Muscle layer of colon (tissue), 2 donors: ENCODE results near the gene ACVR1C.
"Not testable (repeated sequence)": the region's sequence is repeated elsewhere in the genome, so short reads cannot be mapped to it uniquely, and the experiment has no call there.

ENCODE experiments used
- H3K27ac ChIP-seq: one replicate; pipeline ENCODE4 v1.7.0; 2013; ENCODE audit warnings: low read depth, mild to moderate bottlenecking, low read length, moderate library complexity
- H3K27me3 ChIP-seq, 2 donors: one replicate each; pipeline ENCODE4 v1.7.0; 2013; ENCODE audit warnings: low read length in 2 of 2, mild to moderate bottlenecking in 2 of 2; ENCODE audit not compliant: insufficient read depth in 2 of 2, control insufficient read depth in 1 of 2
- H3K36me3 ChIP-seq: one replicate; pipeline ENCODE4 v1.7.0; 2013; ENCODE audit warnings: mild to moderate bottlenecking, low read length; ENCODE audit not compliant: insufficient read depth
- H3K4me1 ChIP-seq: one replicate; pipeline ENCODE4 v1.7.0; 2013; ENCODE audit warnings: mild to moderate bottlenecking, low read length; ENCODE audit not compliant: insufficient read depth
- H3K4me3 ChIP-seq, 2 donors: one replicate each; pipeline ENCODE4 v1.7.0; 2013; ENCODE audit warnings: low read length in 2 of 2, low read depth in 1 of 2, mild to moderate bottlenecking in 1 of 2, moderate library complexity in 1 of 2
- H3K9ac ChIP-seq: one replicate; pipeline ENCODE4 v1.7.0; 2013; ENCODE audit warnings: low read length
- H3K9me3 ChIP-seq: one replicate; pipeline ENCODE4 v1.7.0; 2013; ENCODE audit warnings: mild to moderate bottlenecking, low read length
- donor health status: abdominal sarcoma.
- donor health status: Adenocarcinoma of cecum.

The ACVR1C gene

GRCh38 chr2:157572725-157573124 lies 55.9 kb downstream of the ACVR1C start:
- Histone ChIP-seq H3K4me1 (no peaks in the 10 kb centered on the region), H3K9me3 (no peaks in the 10 kb centered on the region), H3K27me3 (no peaks in the 10 kb centered on the region), H3K36me3 (no peaks in the 10 kb centered on the region), H3K4me3 (no peak overlapping the region), H3K27ac (no peak overlapping the region), H3K9ac (no peak overlapping the region)

GRCh38 chr2:157566623-157567022 lies 62.0 kb downstream of the ACVR1C start:
- not testable (repeated sequence) for H3K27me3 ChIP-seq, H3K36me3 ChIP-seq, H3K27ac ChIP-seq, H3K9ac ChIP-seq, H3K9me3 ChIP-seq, H3K4me3 ChIP-seq, H3K4me1 ChIP-seq

DNA sequence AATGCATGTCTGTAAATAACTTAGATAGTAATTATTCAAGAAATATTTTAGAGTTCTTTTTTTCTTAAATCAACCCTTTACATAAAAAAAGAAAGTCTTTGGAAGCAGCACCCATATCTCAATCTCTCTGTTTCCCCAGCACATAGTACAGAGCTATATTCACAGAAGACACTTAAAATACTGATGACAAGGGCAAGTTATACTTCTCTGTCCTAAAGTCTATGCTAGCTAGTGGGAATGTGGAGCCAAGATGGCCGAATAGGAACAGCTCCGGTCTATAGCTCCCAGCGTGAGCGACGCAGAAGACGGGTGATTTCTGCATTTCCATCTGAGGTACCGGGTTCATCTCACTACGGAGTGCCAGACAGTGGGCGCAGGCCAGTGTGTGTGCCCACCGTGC lies 62.6 kb downstream of the ACVR1C start:
- H3K4me1 ChIP-seq, H3K27me3 ChIP-seq, H3K4me3 ChIP-seq, H3K27ac ChIP-seq, H3K36me3 ChIP-seq, H3K9ac ChIP-seq, H3K9me3 ChIP-seq: not testable (repeated sequence)

DNA sequence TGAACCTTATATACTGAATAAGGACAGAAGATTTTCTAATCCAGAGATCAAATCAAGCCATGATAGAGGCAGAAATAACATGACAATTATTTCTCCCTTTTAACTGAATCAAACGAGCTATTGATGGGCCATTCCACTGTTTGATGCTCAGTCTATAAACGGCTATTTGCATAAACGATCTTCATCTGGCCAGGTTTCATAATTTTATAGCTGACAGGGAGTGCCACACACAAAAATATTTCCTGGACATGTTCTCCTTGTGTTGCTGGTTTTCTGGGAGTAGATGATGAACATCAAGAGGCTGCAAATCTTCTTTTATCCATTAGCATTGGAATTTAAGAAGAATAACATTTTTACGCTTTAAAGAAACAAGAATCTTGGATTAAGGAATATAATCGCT lies 63.1 kb downstream of the ACVR1C start:
- no peaks in the 10 kb centered on the region for H3K36me3 ChIP-seq
- no peaks in the 10 kb centered on the region for H3K27me3 ChIP-seq
- no peak overlapping the region for H3K9ac ChIP-seq
- H3K4me3 ChIP-seq, result no peak overlapping the region
- no peaks in the 10 kb centered on the region for H3K4me1 ChIP-seq
- no peaks in the 10 kb centered on the region for H3K9me3 ChIP-seq
- no peak overlapping the region for H3K27ac ChIP-seq

DNA sequence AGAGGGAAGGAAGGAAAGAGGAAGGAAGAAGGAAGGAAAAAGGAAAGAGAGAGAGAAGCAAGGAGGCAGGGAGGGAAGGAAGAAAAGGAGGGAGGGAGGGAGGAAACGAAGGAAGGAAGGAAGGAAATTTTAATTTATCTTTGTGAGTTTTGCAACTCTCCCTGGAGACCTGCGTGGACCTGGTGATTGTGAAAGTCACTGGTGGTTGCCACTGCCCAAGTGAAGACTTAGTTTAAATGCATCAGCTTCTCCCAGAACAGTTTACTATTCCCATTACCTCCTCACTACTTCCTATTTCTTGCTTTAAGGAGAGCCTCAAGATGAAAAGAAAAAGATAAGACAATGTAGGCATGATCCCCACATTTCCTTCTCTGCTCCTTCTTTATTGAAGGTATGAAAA lies 68.8 kb downstream of the ACVR1C start:
- no peaks in the 10 kb centered on the region for H3K36me3 ChIP-seq
- H3K27ac ChIP-seq, result no peak overlapping the region
- no peaks in the 10 kb centered on the region for H3K9me3 ChIP-seq
- no peaks in the 10 kb centered on the region for H3K27me3 ChIP-seq
- no peak overlapping the region for H3K9ac ChIP-seq
- H3K4me1 ChIP-seq, result no peaks in the 10 kb centered on the region
- H3K4me3 ChIP-seq, result no peak overlapping the region

DNA sequence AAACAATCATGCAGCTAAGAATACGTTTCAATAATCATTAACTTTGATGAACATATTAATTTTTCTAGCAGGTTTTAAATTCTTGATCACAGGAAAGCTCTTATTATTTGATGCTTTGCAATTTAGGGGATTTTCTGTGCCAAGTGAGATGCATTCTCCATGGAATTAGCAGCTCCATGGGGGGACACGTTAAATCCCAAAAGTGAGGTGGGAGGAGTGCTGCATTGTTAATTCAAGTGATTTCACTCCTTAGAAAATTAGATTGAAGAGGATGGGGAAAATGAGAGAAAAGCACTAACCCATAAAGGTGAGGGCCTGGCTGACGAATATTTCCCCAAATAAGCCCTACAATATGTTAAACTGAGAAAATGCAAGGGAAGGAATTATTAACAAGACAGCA lies 69.2 kb downstream of the ACVR1C start:
- Histone ChIP-seq H3K27ac (no peak overlapping the region), H3K27me3 (no peaks in the 10 kb centered on the region), H3K4me1 (no peaks in the 10 kb centered on the region), H3K9ac (no peak overlapping the region), H3K9me3 (no peaks in the 10 kb centered on the region), H3K36me3 (no peaks in the 10 kb centered on the region), H3K4me3 (no peak overlapping the region)

GRCh38 chr2:157559061-157559460 lies 69.6 kb downstream of the ACVR1C start:
- H3K9me3 ChIP-seq, result no peaks in the 10 kb centered on the region
- no peaks in the 10 kb centered on the region for H3K36me3 ChIP-seq
- no peak overlapping the region for H3K27ac ChIP-seq
- no peak overlapping the region for H3K4me3 ChIP-seq
- H3K27me3 ChIP-seq, result no peaks in the 10 kb centered on the region
- H3K9ac ChIP-seq, result no peak overlapping the region
- no peaks in the 10 kb centered on the region for H3K4me1 ChIP-seq

- Histone ChIP-seq H3K9me3 (no peaks in the 10 kb centered on the region), H3K4me3 (no peak overlapping the region)
These were observed 70.9 kb downstream of the ACVR1C start for GRCh38 chr2:157557770-157558169.

GRCh38 chr2:157540102-157540501 lies 88.6 kb downstream of the ACVR1C start:
- Histone ChIP-seq H3K9ac (no peak overlapping the region), H3K9me3 (no peaks in the 10 kb centered on the region), H3K4me1 (no peaks in the 10 kb centered on the region), H3K36me3 (no peaks in the 10 kb centered on the region), H3K27me3 (no peaks in the 10 kb centered on the region), H3K4me3 (no peak overlapping the region), H3K27ac (no peak overlapping the region)

More at GRCh38 chr2:157557770-157558169, 70.9 kb downstream of the ACVR1C start:
- H3K4me1 ChIP-seq, result no peaks in the 10 kb centered on the region
- no peaks in the 10 kb centered on the region for H3K27me3 ChIP-seq
- no peak overlapping the region for H3K9ac ChIP-seq
- no peak overlapping the region for H3K27ac ChIP-seq
- H3K36me3 ChIP-seq, result no peaks in the 10 kb centered on the region

GRCh38 chr2:157538064-157538463 lies 90.6 kb downstream of the ACVR1C start:
- H3K27me3 ChIP-seq, result no peaks in the 10 kb centered on the region
- no peaks in the 10 kb centered on the region for H3K36me3 ChIP-seq
- no peaks in the 10 kb centered on the region for H3K9me3 ChIP-seq
- no peak overlapping the region for H3K9ac ChIP-seq
- H3K4me1 ChIP-seq, result no peaks in the 10 kb centered on the region
- H3K4me3 ChIP-seq, result no peak overlapping the region
- H3K27ac ChIP-seq, result no peak overlapping the region

DNA sequence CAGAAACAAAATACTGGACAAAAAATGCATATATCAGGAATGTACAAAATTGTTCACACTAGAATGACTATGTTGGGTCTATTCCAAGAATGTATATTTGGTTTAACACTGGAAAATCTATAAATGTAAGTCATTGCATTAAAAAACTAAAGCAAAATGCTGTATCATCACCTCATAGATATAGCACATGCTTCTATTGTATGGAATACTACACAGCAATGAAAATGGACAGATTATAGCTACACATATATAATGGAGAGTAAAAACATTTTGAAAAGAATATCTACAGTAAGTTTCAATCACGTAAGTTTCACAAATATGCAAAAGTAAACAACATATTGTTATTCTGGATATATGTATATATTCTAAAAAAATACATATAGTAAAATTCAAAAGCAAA lies 91.8 kb downstream of the ACVR1C start:
- Histone ChIP-seq H3K27me3 (no peaks in the 10 kb centered on the region), H3K36me3 (no peaks in the 10 kb centered on the region), H3K9ac (no peak overlapping the region), H3K4me3 (no peak overlapping the region), H3K4me1 (no peaks in the 10 kb centered on the region), H3K9me3 (no peaks in the 10 kb centered on the region), H3K27ac (no peak overlapping the region)

DNA sequence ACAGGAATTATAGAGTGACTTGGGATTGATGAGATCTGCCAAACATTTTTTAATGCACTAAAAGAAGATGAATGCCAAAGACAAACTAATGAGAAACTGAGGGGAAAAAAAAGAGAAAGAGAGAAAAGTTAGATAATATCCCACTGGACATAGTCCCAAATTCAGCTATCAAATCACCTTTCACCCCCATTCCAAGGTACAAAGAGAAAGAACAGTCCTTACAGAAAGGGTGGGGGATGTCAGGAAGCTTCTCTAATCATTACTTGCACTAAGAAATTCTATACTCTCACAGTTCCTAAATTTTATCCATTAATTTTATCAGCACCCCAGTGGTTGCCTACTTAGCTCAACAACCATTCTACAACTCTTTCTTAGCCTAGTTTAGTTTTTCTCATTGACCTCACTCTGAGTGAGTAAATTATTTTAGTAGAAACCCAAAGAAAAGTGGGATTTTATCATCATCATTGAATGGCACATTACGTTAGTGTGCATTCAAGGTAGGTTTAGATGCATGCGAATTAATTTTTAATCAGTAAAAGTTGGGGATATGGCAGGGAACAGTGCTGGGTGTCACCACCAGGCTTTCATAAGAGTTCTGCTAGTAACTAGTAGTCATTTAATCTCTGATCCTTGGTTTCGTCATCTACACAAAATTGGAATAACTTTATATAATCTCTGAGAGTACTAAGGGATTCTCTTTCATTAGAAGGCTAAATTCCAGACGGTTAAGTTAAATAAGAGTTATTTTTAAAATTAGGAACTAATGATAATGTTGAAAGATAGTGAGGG lies 99.5 kb downstream of the ACVR1C start:
- Histone ChIP-seq H3K9ac (no peak overlapping the region), H3K4me3 (no peak overlapping the region), H3K27me3 (no peaks in the 10 kb centered on the region), H3K9me3 (no peaks in the 10 kb centered on the region), H3K27ac (no peak overlapping the region), H3K36me3 (no peaks in the 10 kb centered on the region), H3K4me1 (no peaks in the 10 kb centered on the region)
